AG04449 (cell line): ENCODE results near the gene TECTA.
"Not testable (repeated sequence)": the region's sequence is repeated elsewhere in the genome, so short reads cannot be mapped to it uniquely, and the experiment has no call there.

Experiments
- CTCF ChIA-PET: fragments of 350-600 bp; formaldehyde crosslinking; extraction: SDS; loops from one replicate; lab custom pipeline; 2021; ENCODE audit warnings: antibody characterized with exemption; lab: Yijun Ruan, JAX
- POLR2A ChIA-PET: fragments of 400-600, 350-600 bp; formaldehyde crosslinking; extraction: SDS; loops from one replicate; lab custom pipeline; 2020; ENCODE audit warnings: antibody characterized with exemption, inconsistent platforms; lab: Yijun Ruan, JAX
- DNase-seq: peaks from one replicate; pipeline ENCODE4 v3.0.0-alpha.2; 2010; ENCODE audit warnings: low read depth, low spot score
- H3K4me3 ChIP-seq: 2 replicates; pipeline ENCODE4 v1.5.1; 2011; ENCODE audit warnings: low read depth, mild to moderate bottlenecking, control low read depth, low read length
- CTCF ChIP-seq: IDR thresholded peaks from one replicate; pipeline ENCODE4 v1.5.1; 2011; ENCODE audit warnings: mild to moderate bottlenecking, moderate library complexity, low read length, control low read depth, inconsistent platforms; ENCODE audit not compliant: insufficient read depth; ENCODE audit errors: missing control alignments

TECTA gene

DNA sequence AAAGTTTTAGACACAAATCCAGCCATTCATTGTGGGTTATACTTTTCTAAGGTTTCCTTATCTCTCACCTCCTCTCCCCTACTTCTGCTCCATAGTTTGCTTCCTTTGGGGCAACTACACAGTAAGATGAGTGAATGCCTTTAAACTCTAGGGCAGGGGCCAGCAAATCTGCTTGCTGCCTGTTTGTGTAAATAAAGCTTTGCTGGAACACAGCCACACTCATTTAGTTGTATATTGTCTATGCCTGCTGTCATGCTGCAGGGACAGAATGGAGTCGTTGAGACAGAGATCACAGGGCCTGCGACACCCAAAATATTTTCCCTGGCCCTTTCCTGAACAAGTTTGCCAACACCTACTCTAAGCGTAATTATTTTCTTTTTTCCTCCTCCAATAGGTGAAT is 58.7 kb downstream of the TECTA start:
- ChIA-PET POLR2A (no interaction called here), CTCF (no interaction called here)
- no peak for DNase-seq
- H3K4me3 ChIP-seq: no peak overlapping the region
- TF ChIP-seq CTCF: no peak

- no peak for TF ChIP-seq CTCF
- ChIA-PET CTCF (no interaction called here), POLR2A (no interaction called here)
- no peak overlapping the region for H3K4me3 ChIP-seq
- no peak for DNase-seq
Measured at GRCh38 chr11:121161349-121161917, 60.4 kb downstream of the TECTA start.

- DNase-seq: no peak
- no peak for TF ChIP-seq CTCF
- POLR2A ChIA-PET: no interaction called here
- H3K4me3 ChIP-seq: no peak overlapping the region
- CTCF ChIA-PET: interaction anchor here (0.8 kb wide), 1 partner anchor 30 kb away, joined by 3 read pairs; no protein-coding TSS in a partner anchor
Measured at GRCh38 chr11:121163658-121164308, 62.7 kb downstream of the TECTA start.

GRCh38 chr11:121177629-121178028 is 76.6 kb downstream of the TECTA start:
- H3K4me3 ChIP-seq, DNase-seq, POLR2A ChIA-PET, CTCF ChIA-PET: not testable (repeated sequence)

- CTCF ChIA-PET: interaction anchor here (1.0 kb wide), 1 partner anchor 15 kb away, joined by 5 read pairs; no protein-coding TSS in a partner anchor
- POLR2A ChIA-PET: no interaction called here
Measured at GRCh38 chr11:121179306-121179705, 78.3 kb downstream of the TECTA start.

GRCh38 chr11:121180183-121180582 is 79.1 kb downstream of the TECTA start:
- DNase-seq: no peak
- TF ChIP-seq CTCF: no peak
- ChIA-PET CTCF (interaction anchor here (1.3 kb wide), 1 partner anchor 15 kb away, joined by 4 read pairs; no protein-coding TSS in a partner anchor), POLR2A (no interaction called here)
- no peak overlapping the region for H3K4me3 ChIP-seq

More at GRCh38 chr11:121179306-121179705, 78.3 kb downstream of the TECTA start:
- no peak for DNase-seq
- H3K4me3 ChIP-seq: no peak overlapping the region
- TF ChIP-seq CTCF: no peak
